ENCODE results near the gene RASGRF1. TPM values are rescaled to one million over a fixed set of nuclear protein-coding genes. Genes with fewer than 3 reads are reported as not detected.

Gene RASGRF1
- total and polyA plus RNA-seq, 9 of the 15 experiments (the other 6 are each of a cell fraction or from before 2014, with no cell fraction given) = 0.03 to 0.58 (median 0.06) TPM; not detected in 1

GRCh38 chr15:79066391-79067071 is 24.0 kb downstream of the RASGRF1 start:
- Histone ChIP-seq H3K9ac (ENCODE audit: insufficient read depth in 1 of 2, low read depth in 2 of 2, low read length in 2 of 2) (no peak overlapping the region), H3K9me3 (replicated peaks; ENCODE audit: control insufficient read depth, insufficient read depth, low read depth, low read length) (no peaks in the 10 kb centered on the region), H3K27me3 (ENCODE audit: control insufficient read depth in 2 of 2, insufficient read depth in 2 of 2, low read length in 2 of 2) (peaks cover 0 to 1% of the 10 kb centered on the region in 2 experiments; a peak in 2 of 5 replicates), H3K4me3 (no peak overlapping the region), H3K79me2 (ENCODE audit: control insufficient read depth, insufficient read depth, low read length) (no peaks in the 10 kb centered on the region), H4K20me1 (replicated peaks; ENCODE audit: control insufficient read depth, insufficient read depth, low read length) (peaks cover 3% of the 10 kb centered on the region; the same call in 1 of the 2 replicates), H3K4me2 (ENCODE audit: insufficient read depth, low read length) (no peak overlapping the region), H3K36me3 (ENCODE audit: control insufficient read depth, insufficient read depth, low read length) (no peaks in the 10 kb centered on the region), H2AFZ (ENCODE audit: low read depth, low read length) (no peak overlapping the region), H3K27ac (ENCODE audit: extremely low read depth, low read depth, low read length) (no peak overlapping the region), H3K9me1 (ENCODE audit: control insufficient read depth, insufficient read depth, low read length) (no peaks in the 10 kb centered on the region), H3K4me1 (replicated peaks in 1 of 2; ENCODE audit: control insufficient read depth in 2 of 2, insufficient read depth in 2 of 2, low read length in 2 of 2) (no peaks in the 10 kb centered on the region)
- in situ Hi-C loops (cut with MboI) = no loop called here
- TF ChIP-seq MTA1 (IDR thresholded peaks at IDR 0.05; ENCODE audit: borderline replicate concordance) (no peak), NFE2 (IDR thresholded peaks at IDR 0.05; ENCODE audit: low read depth) (no peak), CSDE1 (IDR thresholded peaks at IDR 0.05) (no peak), JUNB (CRISPR knock-in tag; conservative IDR thresholded peaks at IDR 0.05) (no peak), TCFL5 (CRISPR knock-in tag; conservative IDR thresholded peaks at IDR 0.05) (no peak), RAD21 (CRISPR knock-in tag; conservative IDR thresholded peaks at IDR 0.05 in 1 of 2, IDR thresholded peaks at IDR 0.05 in 1 of 2) (no peak), SMARCA4 (IDR thresholded peaks at IDR 0.05) (no peak), RHOXF2B (CRISPR knock-in tag; conservative IDR thresholded peaks at IDR 0.05) (no peak), ZFX (CRISPR knock-in tag; IDR thresholded peaks at IDR 0.05) (no peak), CREBBP (IDR thresholded peaks at IDR 0.05; ENCODE audit: low read depth, low read length) (no peak), POLR2B (IDR thresholded peaks at IDR 0.05; ENCODE audit: low read depth, partially characterized antibody) (no peak), MTF1 (CRISPR knock-in tag; IDR thresholded peaks at IDR 0.05; ENCODE audit: borderline replicate concordance) (no peak)
- intact Hi-C loops (cut with micrococcal nuclease) = no loop called here
- ChIA-PET POLR2A (no interaction called here), CTCF (ENCODE audit: low intra/inter-chr PET ratio) (no interaction called here)
- 0% methylated on average over 6 of the region's 6 CpGs for WGBS (ENCODE audit: insufficient coverage, low coverage, missing lambda C conversion rate)
- no peak for DNase-seq (ENCODE audit: extremely low read depth in 1 of 4, low spot score in 3 of 4)
- BruUV-seq (replicated peaks) = no TSS peak
- ATAC-seq = no peak
- FAIRE-seq = no peak
